ENCODE results near the gene LRRC14B.
"Not testable (repeated sequence)": the region's sequence is repeated elsewhere in the genome, so short reads cannot be mapped to it uniquely, and the experiment has no call there.

Gene LRRC14B

DNA sequence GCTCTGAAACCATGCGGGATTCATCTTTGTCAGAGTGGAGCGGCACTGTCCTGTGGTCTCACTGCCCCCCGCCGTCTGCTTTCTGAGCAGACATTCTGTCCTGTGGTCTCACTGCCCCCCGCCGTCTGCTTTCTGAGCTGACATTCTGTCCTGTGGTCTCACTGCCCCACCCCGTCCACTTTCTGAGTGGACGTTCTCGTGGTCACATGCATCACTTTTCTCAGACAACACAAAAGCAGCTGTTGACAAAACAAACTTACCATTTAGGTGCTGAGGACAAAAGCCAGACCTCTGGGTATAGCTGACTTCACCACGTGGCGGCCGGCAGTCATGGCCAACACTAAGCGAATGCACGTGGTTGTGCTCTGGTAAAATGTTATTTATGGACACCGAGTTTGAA lies 2.8 kb downstream of the LRRC14B start:
- DNase-seq: no peak

DNA sequence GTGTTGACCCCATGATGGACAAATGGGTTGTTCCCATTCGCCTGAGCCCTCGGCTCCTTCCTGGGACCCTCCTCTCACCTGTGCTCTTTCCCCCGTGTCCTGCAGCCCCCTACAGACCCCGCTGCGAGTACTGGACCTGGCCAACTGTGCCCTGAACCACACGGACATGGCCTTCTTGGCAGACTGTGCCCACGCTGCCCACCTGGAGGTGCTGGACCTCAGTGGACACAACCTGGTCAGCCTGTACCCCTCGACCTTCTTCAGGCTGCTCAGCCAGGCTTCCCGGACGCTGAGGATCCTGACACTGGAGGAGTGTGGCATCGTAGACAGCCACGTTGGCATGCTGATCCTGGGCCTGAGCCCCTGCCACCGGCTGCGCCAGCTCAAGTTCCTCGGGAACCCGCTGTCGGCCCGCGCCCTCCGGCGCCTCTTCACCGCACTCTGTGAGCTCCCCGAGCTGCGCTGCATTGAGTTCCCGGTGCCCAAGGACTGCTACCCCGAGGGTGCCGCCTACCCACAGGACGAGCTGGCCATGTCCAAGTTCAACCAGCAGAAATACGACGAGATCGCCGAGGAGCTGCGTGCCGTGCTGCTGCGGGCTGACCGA lies 3.4 kb downstream of the LRRC14B start:
- no peak for DNase-seq

DNA sequence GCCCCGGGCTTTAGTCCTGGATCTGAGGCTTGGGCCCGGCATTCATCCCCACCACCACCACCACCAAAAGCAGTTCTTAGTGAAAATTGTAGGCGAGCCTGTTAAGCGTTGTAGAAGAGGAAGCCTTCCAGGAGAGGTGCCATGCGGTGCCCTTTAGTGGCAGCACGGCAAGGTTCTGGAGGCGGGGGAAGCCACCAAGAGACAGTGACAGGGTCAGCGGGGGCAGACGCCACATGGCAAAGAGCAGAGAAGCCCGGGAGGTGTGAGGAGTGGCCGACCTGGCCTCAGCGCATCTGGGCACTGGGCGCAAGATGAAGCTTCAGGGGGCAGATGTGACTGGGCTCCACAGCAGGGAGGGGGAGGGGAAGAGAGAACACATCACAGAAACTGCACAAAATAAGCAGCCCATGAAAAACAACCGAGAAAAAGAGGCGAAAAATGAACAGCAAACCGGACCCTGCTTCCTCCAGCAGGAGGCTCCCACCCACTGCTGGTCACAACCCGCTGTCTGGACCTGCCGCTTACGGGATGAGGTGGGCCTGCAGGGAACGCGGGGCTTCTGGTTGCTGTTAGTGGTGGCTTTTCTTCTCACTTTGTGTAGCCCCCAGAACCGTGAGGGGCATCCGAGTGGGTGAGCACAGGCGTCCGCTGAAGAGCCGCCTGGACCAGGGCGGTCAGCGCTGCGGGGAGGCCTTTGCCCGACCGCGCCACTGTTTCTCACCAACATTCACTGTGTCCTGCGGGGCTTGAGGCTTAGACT lies 4.3 kb downstream of the LRRC14B start:
- no peak for DNase-seq

DNA sequence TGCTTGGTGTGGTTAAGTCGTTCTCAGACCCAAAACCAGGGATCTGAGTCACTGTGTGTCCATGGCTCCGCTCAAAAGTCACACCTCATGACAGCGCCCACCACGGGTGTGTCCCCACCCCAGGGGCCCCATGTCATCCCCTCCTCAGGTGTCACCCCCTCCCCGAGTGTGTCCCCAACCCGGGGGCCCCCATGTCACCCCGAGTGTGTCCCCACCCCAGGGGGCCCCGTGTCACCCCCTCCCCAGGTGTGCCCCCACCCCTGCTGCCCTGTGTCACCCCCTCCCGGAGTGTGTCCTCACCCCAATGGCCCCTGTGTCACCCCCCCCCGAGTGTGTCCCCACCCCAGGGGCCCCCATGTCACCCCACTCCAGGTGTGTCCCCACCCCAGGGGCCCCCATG lies 5.1 kb downstream of the LRRC14B start:
- no peak for DNase-seq

DNA sequence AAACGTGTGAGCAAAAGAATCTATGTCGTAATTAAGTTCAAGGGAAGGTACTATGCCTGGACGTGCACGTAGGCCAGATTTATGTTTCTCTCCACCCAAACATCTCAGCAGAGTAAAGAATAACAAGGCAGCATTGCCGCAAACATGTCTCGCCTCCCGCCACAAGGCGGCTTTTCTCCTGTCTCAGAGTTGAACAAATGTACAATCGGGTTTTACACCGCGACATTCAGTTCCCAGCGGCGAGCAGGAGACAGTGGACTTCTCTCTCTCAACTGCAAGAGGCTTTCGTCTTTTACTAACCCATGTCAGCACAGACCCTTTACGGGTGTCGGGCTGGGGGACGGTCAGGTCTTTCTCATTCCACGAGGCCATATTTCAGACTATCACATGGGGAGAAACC lies 5.7 kb downstream of the LRRC14B start:
- not testable (repeated sequence) for DNase-seq

DNA sequence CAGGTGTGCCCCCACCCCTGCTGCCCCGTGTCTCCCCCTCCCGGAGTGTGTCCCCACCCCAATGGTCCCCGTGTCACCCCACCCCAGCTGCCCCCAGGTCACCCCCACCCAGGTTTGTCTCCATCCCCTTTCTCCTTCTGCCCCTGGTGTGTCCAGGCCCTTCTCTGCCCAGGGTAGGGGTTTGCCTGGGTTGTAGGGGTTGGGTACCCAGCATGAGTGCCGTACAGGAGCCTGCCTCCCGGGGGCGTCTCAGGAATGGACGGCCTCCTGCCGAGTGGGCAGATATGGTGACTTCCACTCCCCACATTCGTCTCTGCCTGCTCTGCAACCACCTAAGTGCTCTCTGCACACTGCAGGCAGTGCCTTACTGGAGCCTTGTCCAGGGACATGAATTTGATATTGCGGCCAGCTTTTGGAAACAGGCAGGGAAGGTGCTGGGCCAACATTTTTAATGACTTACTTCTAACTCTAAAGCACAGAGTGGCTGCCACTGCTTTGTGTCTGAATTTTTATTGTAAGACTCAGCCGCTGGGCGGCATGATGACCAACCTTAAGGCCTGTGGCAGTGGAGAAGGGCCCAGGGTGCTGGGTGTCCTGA lies 6.7 kb downstream of the LRRC14B start:
- no peak for DNase-seq

DNA sequence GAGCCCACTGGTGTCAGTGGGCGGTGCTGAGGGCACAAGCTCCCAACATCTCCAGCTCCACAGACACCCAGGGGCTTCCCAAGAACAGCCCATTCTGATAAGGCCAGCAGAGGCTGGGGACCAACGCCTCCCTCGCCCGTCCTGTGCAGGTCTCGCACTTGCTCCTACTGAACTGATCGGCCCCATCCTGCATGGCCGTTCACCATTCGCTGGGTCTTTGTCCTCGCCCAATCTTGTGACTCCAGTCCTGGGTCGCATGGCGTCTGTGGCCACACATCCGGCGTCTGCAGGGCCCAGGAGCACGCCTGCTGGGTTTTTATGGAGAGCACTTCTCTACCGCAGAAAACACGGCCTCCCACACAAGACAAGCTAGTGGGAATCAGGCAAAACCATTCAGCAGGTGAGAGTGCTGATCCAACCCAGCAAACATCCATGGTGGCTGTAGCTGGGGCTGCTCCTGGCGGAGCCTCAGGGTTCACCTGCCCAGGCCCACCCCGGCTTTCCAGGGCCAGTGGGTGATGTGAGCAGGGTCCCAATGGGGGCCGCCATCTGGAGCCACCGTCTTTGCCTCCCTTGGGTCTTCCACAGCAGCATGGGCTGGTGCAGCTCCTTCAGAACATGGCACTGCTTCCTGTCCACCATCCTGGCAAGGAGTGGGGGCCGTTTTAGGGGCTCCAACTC lies 7.4 kb downstream of the LRRC14B start:
- DNase-seq: no peak

DNA sequence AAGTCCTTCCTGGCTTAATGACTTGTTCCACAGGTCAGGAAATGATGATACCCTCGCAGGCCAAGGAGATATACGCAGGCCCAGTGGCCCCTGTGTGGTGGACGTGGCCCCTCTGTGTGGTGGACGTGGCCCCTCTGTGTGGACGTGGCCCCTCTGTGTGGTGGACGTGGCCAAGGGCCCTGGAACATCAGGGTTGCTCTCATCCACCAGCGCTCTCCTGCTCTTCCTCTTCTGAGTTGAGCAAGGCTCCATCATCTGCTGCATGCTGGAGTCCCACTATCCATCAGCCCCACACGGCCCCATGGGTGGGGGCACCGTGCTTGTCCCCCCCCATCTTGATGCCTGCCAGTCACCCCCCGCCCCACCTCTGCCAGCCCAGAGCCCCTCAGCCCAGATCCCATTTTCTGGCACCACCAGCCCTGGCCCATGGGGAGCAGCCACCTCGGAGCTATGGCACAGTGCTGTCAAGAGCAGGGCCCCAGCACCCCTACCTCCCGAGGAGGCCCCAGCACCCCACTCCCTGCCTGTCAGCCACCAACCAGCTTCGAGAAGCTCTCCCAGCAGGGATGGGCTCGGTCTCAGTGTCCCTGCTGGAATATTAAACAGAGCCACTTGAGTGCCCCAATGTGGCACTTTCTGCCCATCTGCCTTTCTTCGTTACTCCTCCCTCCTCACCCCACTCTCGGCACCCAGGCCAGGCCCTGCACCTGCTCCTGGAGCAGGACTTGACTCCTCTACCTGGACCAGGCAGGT lies 8.1 kb downstream of the LRRC14B start:
- no peak for DNase-seq

DNA sequence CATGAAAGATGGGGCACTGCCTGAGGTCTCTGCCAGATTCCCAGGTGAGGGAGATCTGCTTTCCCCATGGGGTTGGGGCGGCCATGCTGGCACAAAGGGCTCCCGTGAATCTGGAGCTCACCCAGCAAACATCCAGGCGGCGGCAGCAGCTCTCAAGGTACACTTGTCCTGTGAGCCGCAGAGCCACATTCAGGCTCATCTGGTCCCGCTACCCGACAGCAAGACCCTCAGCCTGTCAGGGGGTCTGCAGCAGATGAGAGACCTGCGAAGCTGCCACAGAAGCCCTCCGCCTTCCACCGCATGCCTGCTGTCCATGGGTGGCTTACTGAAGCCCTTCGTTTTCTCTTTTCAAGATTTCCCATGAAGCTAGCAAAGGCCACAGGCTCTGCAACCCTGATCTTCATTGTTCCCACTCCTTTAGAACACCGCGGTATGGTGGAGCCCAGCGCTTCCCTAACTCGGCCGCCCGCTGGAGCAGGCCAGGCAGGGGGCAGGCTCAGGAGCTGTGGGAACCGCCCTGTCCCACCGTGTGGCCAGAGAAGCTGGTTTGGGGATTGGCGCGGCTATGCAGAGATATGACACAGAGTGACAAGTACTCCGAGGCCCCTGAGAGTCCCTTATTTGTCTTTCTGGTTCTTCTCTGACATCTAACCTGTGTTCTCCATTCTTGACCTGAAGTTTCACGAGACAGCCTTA lies 8.8 kb downstream of the LRRC14B start:
- no peak for DNase-seq

DNA sequence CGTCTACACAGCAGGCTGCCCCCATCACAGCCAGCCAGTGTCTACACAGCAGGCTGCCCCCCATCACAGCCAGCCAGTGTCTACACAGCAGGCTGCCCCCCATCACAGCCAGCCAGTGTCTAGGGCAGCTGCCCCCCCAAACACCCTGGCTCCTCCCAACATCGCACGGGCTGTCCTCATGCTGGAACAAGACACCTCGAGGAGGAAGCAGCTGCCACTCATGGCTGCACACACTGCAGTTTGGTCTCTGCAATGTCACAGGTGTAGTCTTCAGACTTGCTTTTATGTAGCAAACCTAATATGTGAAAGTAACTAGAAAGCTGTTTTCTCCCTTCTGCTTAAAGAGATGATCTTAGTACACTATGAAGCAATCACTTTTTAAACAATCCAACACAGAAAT lies 9.7 kb downstream of the LRRC14B start:
- DNase-seq: no peak

DNA sequence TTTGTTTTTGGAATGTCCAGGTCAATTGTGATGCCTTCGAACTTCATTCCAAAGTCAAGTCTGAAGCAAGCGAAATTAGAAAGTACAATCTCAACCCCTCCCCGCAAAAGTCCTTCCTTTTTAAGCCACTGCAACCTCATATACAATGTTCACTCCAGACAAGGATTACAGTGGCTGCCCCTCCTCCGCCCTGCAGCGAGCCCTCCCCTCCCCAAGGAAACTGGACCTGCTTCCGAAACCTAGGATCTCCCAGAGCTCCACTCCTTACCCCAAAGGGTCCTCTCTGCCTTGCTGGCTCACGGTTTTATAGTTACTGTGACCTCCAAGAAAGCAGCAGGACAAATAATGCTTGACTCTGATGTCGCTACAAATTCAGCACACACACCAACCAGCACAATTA lies 10.4 kb downstream of the LRRC14B start:
- no peak for DNase-seq

DNA sequence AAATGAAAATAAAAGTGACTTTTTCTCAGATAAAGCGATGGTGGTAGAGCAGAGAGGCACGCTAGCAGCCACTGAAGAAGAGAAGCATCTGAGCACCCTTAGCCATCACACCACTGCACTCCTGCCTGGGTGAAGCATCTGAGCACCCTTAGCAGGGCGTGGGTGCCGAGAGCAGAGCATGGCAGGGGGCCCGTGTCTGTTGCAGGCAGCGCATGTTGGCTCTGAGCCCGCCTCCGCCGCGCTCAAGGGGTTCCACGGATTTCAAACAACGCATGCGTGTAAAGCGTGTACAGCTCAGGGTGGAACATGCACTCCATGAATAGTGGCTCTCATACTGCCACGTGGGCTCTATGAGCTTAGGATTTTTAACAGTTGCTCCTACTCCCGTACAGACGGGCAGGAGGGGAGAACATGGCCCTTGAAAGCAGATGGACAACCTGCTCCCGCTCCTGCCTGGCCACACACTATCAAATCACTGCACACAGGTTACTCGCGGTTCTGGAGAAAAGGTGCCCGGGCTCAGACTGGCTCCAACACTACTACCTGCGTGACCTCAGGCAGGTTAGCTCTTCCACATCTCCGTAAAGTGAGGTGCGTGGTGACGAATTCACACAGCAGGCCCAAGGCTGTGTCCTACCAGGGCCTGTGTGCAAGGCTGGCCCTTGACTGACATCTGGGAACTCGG lies 12.1 kb downstream of the LRRC14B start:
- no peak for DNase-seq

DNA sequence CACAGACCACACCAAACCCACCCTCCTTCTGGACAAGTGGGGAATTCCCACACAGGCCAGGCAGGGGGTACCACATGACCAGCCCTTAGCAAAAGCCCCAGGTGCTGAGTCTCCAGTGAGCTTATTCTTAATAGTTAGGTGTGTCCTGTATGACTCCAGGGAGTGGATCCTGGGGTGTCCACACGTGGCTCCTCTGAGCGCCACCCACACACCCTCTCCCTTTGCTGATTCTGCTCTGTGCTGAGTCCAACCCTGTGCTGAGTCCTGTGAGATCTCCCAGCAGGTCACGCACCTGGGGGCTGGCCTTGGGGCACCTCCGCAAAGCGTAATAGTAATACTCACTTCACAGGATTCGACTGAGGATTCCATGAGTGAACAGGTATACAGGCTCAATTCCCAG lies 12.7 kb downstream of the LRRC14B start:
- DNase-seq: no peak

DNA sequence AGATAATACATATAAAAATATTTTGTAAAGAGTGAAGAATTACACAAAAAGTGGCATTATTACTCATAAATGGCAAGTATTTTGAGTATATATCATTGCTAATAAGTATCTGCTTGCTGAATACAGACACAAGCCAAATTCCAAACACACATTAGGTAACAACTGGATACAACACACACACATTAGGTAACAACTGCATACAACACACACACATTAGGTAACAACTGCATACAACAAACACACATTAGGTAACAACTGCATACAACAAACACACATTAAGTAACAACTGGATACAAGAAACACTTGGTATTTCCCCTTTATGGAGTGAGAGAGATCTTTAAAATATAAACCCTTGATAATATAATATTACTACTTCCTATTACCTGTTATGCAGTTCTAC lies 13.2 kb downstream of the LRRC14B start:
- no peak for DNase-seq

DNA sequence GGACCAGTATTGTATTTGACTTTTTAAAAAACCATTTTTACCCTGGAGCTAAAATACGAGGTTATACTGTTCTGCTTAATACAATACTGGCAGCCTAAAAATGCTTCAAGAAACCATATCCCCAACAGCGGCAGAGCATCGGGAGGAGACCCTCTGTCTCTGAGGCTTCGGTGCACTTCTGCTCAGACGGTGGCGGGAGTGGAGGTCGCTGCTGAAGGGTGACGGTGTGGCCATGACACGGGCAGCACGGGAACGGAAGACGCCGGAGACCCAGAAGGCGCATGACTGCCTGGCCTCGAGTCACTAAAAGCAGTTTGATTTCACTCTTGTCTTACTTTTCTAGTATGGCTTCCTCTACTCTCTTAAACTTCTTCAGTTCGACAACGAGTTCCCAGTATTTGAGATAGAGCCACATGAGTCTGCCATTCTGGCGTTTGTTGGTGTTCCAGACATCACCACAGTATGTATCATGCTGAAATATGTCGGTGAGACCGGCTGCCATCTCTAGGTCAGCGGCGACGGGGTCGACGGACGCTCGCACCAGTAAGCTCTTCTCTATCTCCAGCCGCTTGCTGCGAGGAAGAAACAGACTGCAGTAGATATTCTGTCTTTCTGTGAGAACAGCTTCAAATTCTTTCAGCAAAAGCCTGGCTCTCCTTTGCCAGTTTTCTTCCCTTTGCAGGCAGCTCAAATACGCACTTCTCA lies 13.8 kb downstream of the LRRC14B start:
- no peak for DNase-seq

DNA sequence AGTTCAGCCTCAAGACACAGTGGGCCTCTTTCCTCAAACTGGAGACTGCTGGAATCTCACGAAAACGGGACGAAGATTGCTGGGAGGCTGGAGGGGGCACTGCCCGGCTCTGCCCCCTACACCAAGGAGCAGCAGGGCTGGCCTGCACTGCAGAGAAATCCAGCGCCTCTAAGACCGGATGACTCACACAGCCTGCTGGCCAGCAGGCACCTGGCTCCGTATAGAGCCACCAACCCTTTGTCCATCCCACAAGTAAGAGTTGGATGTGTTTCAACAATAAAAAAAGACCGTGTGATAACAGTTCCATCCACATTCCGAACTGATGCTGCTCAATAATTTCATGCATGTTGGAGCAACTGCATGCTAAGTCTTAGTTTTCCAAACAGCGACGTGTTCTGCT lies 15.1 kb downstream of the LRRC14B start:
- DNase-seq: no peak

DNA sequence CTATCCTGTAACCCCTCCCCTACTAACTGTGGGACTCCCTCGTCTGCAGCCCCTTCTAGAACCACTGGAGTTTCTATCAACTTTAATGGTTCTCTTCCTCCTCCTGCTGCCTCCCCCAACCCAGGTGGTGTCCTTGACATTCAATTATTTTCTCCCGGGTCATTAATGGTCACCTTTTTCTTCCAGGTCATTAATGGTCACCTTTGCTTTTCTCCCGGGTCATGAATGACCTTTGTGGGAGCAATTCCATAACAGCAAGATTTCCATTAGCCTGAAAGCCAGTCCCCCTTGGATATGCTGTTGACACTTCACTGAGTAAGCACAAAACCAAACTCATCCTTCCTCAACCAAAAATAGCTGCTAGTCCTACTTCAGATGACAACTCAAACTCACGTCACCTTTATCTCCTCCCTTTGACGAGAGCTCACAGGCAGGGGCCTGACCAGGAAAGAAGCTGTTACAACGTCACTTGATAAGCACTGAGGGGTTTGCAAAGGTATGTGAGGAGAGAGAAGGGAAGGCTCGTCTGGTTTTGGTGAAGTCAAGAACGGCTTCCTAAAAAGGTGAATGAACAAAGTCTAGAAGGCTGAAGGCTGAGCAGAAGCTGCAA lies 15.7 kb downstream of the LRRC14B start:
- DNase-seq: no peak

DNA sequence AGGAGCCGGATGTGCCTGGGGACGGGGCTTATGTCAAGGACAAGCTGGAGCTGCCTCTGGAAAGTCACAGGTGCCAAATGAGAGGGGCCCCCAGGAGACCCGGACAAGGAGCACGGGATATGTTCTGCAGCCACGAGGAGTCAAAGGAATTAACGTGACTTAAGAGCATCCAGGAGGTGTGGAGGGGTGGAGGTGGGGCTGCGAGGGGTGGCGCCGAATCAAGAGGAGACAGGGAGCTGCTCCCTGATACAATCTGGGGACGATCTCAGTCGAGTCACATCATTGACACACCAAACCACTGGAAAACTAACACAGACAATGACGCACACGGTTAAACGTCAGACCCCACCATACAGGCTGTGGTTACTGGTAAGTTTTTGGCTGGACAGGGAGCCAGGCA lies 16.3 kb downstream of the LRRC14B start:
- DNase-seq: no peak

DNA sequence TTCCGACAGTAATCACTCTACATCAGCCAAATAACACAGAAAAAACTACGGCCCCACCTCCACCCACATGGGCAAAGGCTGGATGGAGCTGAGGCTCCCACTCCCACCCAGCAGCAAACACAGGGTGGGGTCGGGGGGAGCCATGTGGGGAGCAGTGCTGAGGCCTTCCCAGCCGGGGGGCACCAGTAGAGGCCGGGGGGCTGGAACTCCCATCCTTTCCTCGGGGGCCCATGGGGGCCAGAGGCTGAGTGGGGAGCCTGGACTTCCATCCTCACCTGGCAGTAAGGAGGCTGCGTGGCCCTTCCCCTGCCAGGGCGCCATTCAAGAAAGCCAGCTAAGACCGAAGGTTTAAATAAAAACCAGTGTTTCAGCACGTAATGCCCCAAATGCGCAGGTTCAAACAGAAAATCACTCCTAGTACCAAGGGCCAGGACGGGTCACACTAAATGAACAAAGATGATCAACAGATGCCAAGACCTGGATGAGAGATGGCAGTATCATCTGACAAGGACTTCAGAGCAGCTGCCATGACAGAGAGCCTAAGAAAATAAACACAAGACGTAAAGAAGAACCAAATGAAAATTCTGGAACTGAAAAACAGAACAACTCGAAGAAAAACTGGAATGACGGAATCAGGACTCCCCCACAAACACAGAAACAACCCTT lies 17.3 kb downstream of the LRRC14B start:
- DNase-seq: no peak

DNA sequence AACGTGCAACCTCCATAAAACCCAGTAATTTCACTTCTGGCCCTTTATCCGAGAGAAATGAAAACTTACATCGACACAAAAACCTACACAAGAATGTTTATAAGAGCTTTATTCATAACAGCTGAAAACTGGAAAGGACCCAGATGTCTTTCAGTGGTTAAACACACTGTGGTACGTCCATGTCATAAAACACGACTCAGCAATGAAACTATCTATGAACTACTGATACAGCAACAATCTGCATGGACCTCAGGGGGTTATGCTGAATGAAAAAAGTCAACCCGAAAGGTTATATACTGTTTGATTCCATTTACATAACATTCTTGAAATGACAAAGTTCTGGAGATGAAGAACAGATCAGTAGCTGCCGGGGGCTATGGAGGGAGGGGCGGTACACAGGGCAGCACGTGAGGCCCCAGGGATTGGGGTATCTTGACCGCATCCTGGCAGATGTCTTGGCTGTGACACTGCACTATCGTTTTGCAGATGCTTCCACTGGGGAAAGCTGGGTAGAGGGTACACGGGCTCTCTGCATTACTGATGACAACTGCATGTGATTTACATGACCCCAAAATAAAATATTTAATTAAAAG lies 22.6 kb downstream of the LRRC14B start:
- DNase-seq: no peak
